ENCODE data around the gene CST7.

GRCh38 chr20:24993337-24994185 lies 44.5 kb downstream of the CST7 start:
- TF ChIP-seq CTCF (conservative IDR thresholded peaks at IDR 0.05; ENCODE audit: low read depth, low read length) = peak; percentile 50
- no peak for TF ChIP-seq EZH2 (IDR thresholded peaks at IDR 0.05; ENCODE audit: borderline replicate concordance, low read depth, low read length, poor library complexity, severe bottlenecking)
